HEK293T (cell line): ENCODE data around the gene PLEKHH3.

ENCODE experiments used
- ARNT ChIP-seq: fragments of 450-650 bp; IDR thresholded peaks from 2 replicates; pipeline ENCODE4 v1.6.1; 2017; ENCODE audit warnings: mild to moderate bottlenecking
- BHLHE40 ChIP-seq: fragments of 450-650 bp; IDR thresholded peaks from 2 replicates; pipeline ENCODE4 v1.6.1; 2016; ENCODE audit warnings: mild to moderate bottlenecking, moderate library complexity, borderline replicate concordance
- CTBP1 ChIP-seq: fragments of 450-650 bp; IDR thresholded peaks from 2 replicates; pipeline ENCODE4 v1.6.1; 2016; ENCODE audit warnings: borderline replicate concordance
- ELF4 ChIP-seq: fragments of 450-650 bp; IDR thresholded peaks from 2 replicates; pipeline ENCODE4 v1.6.1; 2017; ENCODE audit warnings: antibody characterized with exemption
- FOXA1 ChIP-seq: fragments of 450-650 bp; IDR thresholded peaks from 2 replicates; pipeline ENCODE4 v1.6.1; 2016; ENCODE audit warnings: mild to moderate bottlenecking
- FOXK2 ChIP-seq: fragments of 450-650 bp; IDR thresholded peaks from 2 replicates; pipeline ENCODE4 v1.6.1; 2016; ENCODE audit warnings: mild to moderate bottlenecking
- FOXM1 ChIP-seq: fragments of 450-650 bp; IDR thresholded peaks from 2 replicates; pipeline ENCODE4 v1.6.1; 2017; ENCODE audit warnings: mild to moderate bottlenecking, borderline replicate concordance
- HDGF ChIP-seq: fragments of 450-650 bp; IDR thresholded peaks from 2 replicates; pipeline ENCODE4 v1.6.1; 2017; ENCODE audit warnings: antibody characterized with exemption, borderline replicate concordance
- NFRKB ChIP-seq: fragments of 450-650 bp; IDR thresholded peaks from 2 replicates; pipeline ENCODE4 v1.6.1; 2016; ENCODE audit warnings: mild to moderate bottlenecking, moderate library complexity
- PKNOX1 ChIP-seq: fragments of 450-650 bp; IDR thresholded peaks from 2 replicates; pipeline ENCODE4 v1.6.1; 2016
- SP1 ChIP-seq: fragments of 450-650 bp; IDR thresholded peaks from 2 replicates; pipeline ENCODE4 v1.6.1; 2017
- SUZ12 ChIP-seq: fragments of 450-650 bp; IDR thresholded peaks from 2 replicates; pipeline ENCODE4 v1.6.1; 2016; ENCODE audit warnings: mild to moderate bottlenecking
- TARDBP ChIP-seq: fragments of 450-650 bp; IDR thresholded peaks from 2 replicates; pipeline ENCODE4 v1.6.1; 2016
- ZNF384 ChIP-seq: fragments of 450-650 bp; IDR thresholded peaks from 2 replicates; pipeline ENCODE4 v1.6.1; 2016

GRCh38 chr17:42651392-42651791 is 25.4 kb downstream of the PLEKHH3 start:
- TF ChIP-seq BHLHE40 (no peak), FOXK2 (no peak), SP1 (no peak), ARNT (no peak), TARDBP (no peak), NFRKB (no peak), FOXM1 (no peak), ELF4 (no peak), SUZ12 (no peak), ZNF384 (no peak), CTBP1 (no peak), FOXA1 (no peak), PKNOX1 (no peak), HDGF (no peak)
